ENCODE data around the gene CHRNE. TPM values are rescaled to one million over a fixed set of nuclear protein-coding genes. Genes with fewer than 3 reads are reported as not detected.
"Not testable (repeated sequence)": the region's sequence is repeated elsewhere in the genome, so short reads cannot be mapped to it uniquely, and the experiment has no call there.

CHRNE gene
- total RNA-seq, 2 experiments from 2014 or later, result 0.59 to 0.84 TPM

GRCh38 chr17:4933646-4934045 is 30.7 kb upstream of the CHRNE start:
- H3K27ac Mint-ChIP-seq, result peak overlapping the region; percentile 59
- peaks cover 23% of the 10 kb centered on the region for H3K4me1 Mint-ChIP-seq

GRCh38 chr17:4932756-4933155 is 29.9 kb upstream of the CHRNE start:
- Mint-ChIP-seq H3K4me3 (no peak overlapping the region), H3K9me3 (ENCODE audit: low read depth) (no peaks in the 10 kb centered on the region), H3K27me3 (no peaks in the 10 kb centered on the region), H3K4me1 (peaks cover 14% of the 10 kb centered on the region), H3K27ac (no peak overlapping the region), H3K36me3 (ENCODE audit: low read depth) (peaks cover 29% of the 10 kb centered on the region)
- no peak for ATAC-seq
- ChIA-PET POLR2A (interaction anchor here (0.6 kb wide), 1 partner anchor 25 kb away, joined by 3 read pairs; no protein-coding TSS in a partner anchor), CTCF (interaction anchor here (0.6 kb wide), 1 partner anchor 52 kb away, joined by 3 read pairs; no protein-coding TSS in a partner anchor)
- intact Hi-C loops (cut with DNase I, micrococcal nuclease), result no loop called here
- DNase-seq, result no peak

More at GRCh38 chr17:4933646-4934045, 30.7 kb upstream of the CHRNE start:
- DNase-seq (no peak), ATAC-seq (no peak)
- ChIA-PET POLR2A (interaction anchor here (0.6 kb wide), 1 partner anchor 12 kb away, joined by 3 read pairs; no protein-coding TSS in a partner anchor), CTCF (interaction anchor here (1.0 kb wide), 1 partner anchor 9 kb away, joined by 3 read pairs; no protein-coding TSS in a partner anchor)
- Mint-ChIP-seq H3K27me3 (no peaks in the 10 kb centered on the region), H3K4me3 (no peak overlapping the region), H3K36me3 (ENCODE audit: low read depth) (peaks cover 38% of the 10 kb centered on the region), H3K9me3 (ENCODE audit: low read depth) (no peaks in the 10 kb centered on the region)
- intact Hi-C loops (cut with DNase I, micrococcal nuclease), result loop anchor here in 1 of 2 experiments (1.0 kb wide), 1 partner anchor 24 kb away; no protein-coding TSS in a partner anchor

- Mint-ChIP-seq H3K4me1 (peaks cover 17% of the 10 kb centered on the region), H3K27me3 (no peaks in the 10 kb centered on the region), H3K4me3 (no peak within 1 kb of the TSS), H3K27ac (no peak within 1 kb of the TSS), H3K36me3 (ENCODE audit: low read depth) (peaks cover 24% of the 10 kb centered on the region), H3K9me3 (ENCODE audit: low read depth) (no peaks in the 10 kb centered on the region)
- intact Hi-C loops (cut with DNase I, micrococcal nuclease), result no loop called here
- ChIA-PET POLR2A (no interaction called here), CTCF (interaction anchor here (0.8 kb wide), 1 partner anchor 35 kb away, joined by 3 read pairs; the partner anchor contains the start of gene SPAG7)
- ATAC-seq, result no peak
- DNase-seq, result no peak
Measured at GRCh38 chr17:4931963-4932362, 29.1 kb upstream of the CHRNE start, which contains the start of gene GP1BA. TSS of gene GP1BA (plus strand) at chr17:4932277. CDS start at chr17:4932605, 328 bp downstream.

GRCh38 chr17:4928881-4929280 is 26.0 kb upstream of the CHRNE start:
- Mint-ChIP-seq H3K9me3 (ENCODE audit: low read depth) (no peaks in the 10 kb centered on the region), H3K27me3 (no peaks in the 10 kb centered on the region), H3K4me1 (peaks cover 14% of the 10 kb centered on the region), H3K36me3 (ENCODE audit: low read depth) (peaks cover 22% of the 10 kb centered on the region), H3K4me3 (no peak overlapping the region), H3K27ac (no peak overlapping the region)
- ATAC-seq (no peak), DNase-seq (no peak)
- ChIA-PET CTCF (interaction anchor here (1.1 kb wide), 1 partner anchor 26 kb away, joined by 3 read pairs; the partner anchor contains the start of gene CHRNE), POLR2A (no interaction called here)
- intact Hi-C loops (cut with DNase I, micrococcal nuclease), result no loop called here

- H3K27me3 Mint-ChIP-seq, POLR2A ChIA-PET: not testable (repeated sequence)
Measured at GRCh38 chr17:4926577-4927335, 23.9 kb upstream of the CHRNE start.

GRCh38 chr17:4921320-4921719 is 18.4 kb upstream of the CHRNE start:
- ATAC-seq (no peak), DNase-seq (no peak)
- Mint-ChIP-seq H3K36me3 (ENCODE audit: low read depth) (peaks cover under 1% of the 10 kb centered on the region), H3K4me3 (no peak overlapping the region), H3K27me3 (no peaks in the 10 kb centered on the region), H3K4me1 (peaks cover under 1% of the 10 kb centered on the region), H3K27ac (no peak overlapping the region), H3K9me3 (ENCODE audit: low read depth) (no peaks in the 10 kb centered on the region)
- intact Hi-C loops (cut with DNase I, micrococcal nuclease), result no loop called here
- CTCF ChIA-PET, result no interaction called here
- POLR2A ChIA-PET, result interaction anchor here (0.6 kb wide), 1 partner anchor 13 kb away, joined by 3 read pairs; no protein-coding TSS in a partner anchor

More at GRCh38 chr17:4926577-4927335, 23.9 kb upstream of the CHRNE start:
- H3K9me3 Mint-ChIP-seq (ENCODE audit: low read depth); ATAC-seq; H3K4me3 Mint-ChIP-seq; intact Hi-C loops (cut with DNase I, micrococcal nuclease); H3K4me1 Mint-ChIP-seq; DNase-seq: not testable (repeated sequence)
- Mint-ChIP-seq H3K27ac (peak overlapping the region; percentile 4), H3K36me3 (ENCODE audit: low read depth) (peaks cover 16% of the 10 kb centered on the region)
- CTCF ChIA-PET, result interaction anchor here (0.8 kb wide), 1 partner anchor 18 kb away, joined by 4 read pairs; no protein-coding TSS in a partner anchor

GRCh38 chr17:4920351-4921048 is 17.6 kb upstream of the CHRNE start:
- CTCF ChIA-PET, result interaction anchor here (0.8 kb wide), 2 partner anchors 11 to 36 kb away, joined by 3 read pairs; no protein-coding TSS in a partner anchor

GRCh38 chr17:4919511-4920047 is 16.7 kb upstream of the CHRNE start:
- ChIA-PET POLR2A (no interaction called here), CTCF (interaction anchor here (0.7 to 0.8 kb wide), 3 partner anchors 10 to 112 kb away, joined by 3 read pairs; no protein-coding TSS in a partner anchor)
- Mint-ChIP-seq H3K27me3 (no peaks in the 10 kb centered on the region), H3K4me3 (no peak overlapping the region), H3K4me1 (no peaks in the 10 kb centered on the region), H3K36me3 (ENCODE audit: low read depth) (no peaks in the 10 kb centered on the region), H3K9me3 (ENCODE audit: low read depth) (no peaks in the 10 kb centered on the region), H3K27ac (no peak overlapping the region)
- no peak for DNase-seq
- intact Hi-C loops (cut with DNase I, micrococcal nuclease), result no loop called here
- ATAC-seq, result no peak

More at GRCh38 chr17:4920351-4921048, 17.6 kb upstream of the CHRNE start:
- Mint-ChIP-seq H3K27ac (no peak overlapping the region), H3K9me3 (ENCODE audit: low read depth) (no peaks in the 10 kb centered on the region), H3K4me3 (no peak overlapping the region), H3K4me1 (no peaks in the 10 kb centered on the region), H3K36me3 (ENCODE audit: low read depth) (no peaks in the 10 kb centered on the region), H3K27me3 (no peaks in the 10 kb centered on the region)
- ATAC-seq (peak; percentile 23), DNase-seq (no peak)
- POLR2A ChIA-PET, result no interaction called here
- intact Hi-C loops (cut with DNase I, micrococcal nuclease), result no loop called here

- H3K27me3 Mint-ChIP-seq; H3K4me3 Mint-ChIP-seq; H3K4me1 Mint-ChIP-seq; H3K36me3 Mint-ChIP-seq (ENCODE audit: low read depth); ATAC-seq; DNase-seq; H3K27ac Mint-ChIP-seq; CTCF ChIA-PET; H3K9me3 Mint-ChIP-seq (ENCODE audit: low read depth); POLR2A ChIA-PET; intact Hi-C loops (cut with DNase I, micrococcal nuclease): not testable (repeated sequence)
Measured at GRCh38 chr17:4914551-4914950, 11.7 kb upstream of the CHRNE start.

- no peaks in the 10 kb centered on the region for H3K36me3 Mint-ChIP-seq (ENCODE audit: low read depth)
- DNase-seq (no peak), ATAC-seq (no peak)
- H3K27me3 Mint-ChIP-seq, result peaks cover 3% of the 10 kb centered on the region
- no peak overlapping the region for H3K4me3 Mint-ChIP-seq
- H3K4me1 Mint-ChIP-seq, result no peaks in the 10 kb centered on the region
- ChIA-PET CTCF (no interaction called here), POLR2A (no interaction called here)
- intact Hi-C loops (cut with DNase I, micrococcal nuclease), result no loop called here
- H3K27ac Mint-ChIP-seq, result no peak overlapping the region
- H3K9me3 Mint-ChIP-seq (ENCODE audit: low read depth), result no peaks in the 10 kb centered on the region
Measured at GRCh38 chr17:4913994-4914393, 11.1 kb upstream of the CHRNE start.
